Large intestine (tissue), 3 donors: ENCODE measurements around the gene PCAT6. TPM values are rescaled to one million over a fixed set of nuclear protein-coding genes. Genes with fewer than 3 reads are reported as not detected.
"Not testable (repeated sequence)": the region's sequence is repeated elsewhere in the genome, so short reads cannot be mapped to it uniquely, and the experiment has no call there.

Experiments used
- DNase-seq, 2 donors: peaks; one replicate each; pipeline versions ENCODE4 v3.0.0 to v3.0.0-alpha.2; 2013
- H3K27ac ChIP-seq: one replicate; pipeline ENCODE4 v1.5.1; 2013; ENCODE audit warnings: low read length
- H3K27me3 ChIP-seq: 2 replicates; pipeline ENCODE4 v1.6.1; 2013; ENCODE audit warnings: low read length; ENCODE audit not compliant: control insufficient read depth, insufficient read depth
- H3K36me3 ChIP-seq: 2 replicates; pipeline ENCODE4 v1.6.1; 2013; ENCODE audit warnings: low read length; ENCODE audit not compliant: control insufficient read depth, insufficient read depth
- H3K4me1 ChIP-seq: one replicate; pipeline ENCODE4 v1.6.1; 2013; ENCODE audit warnings: low read length; ENCODE audit not compliant: control insufficient read depth, insufficient read depth
- H3K4me3 ChIP-seq: one replicate; pipeline ENCODE4 v1.5.1; 2013; ENCODE audit warnings: low read length
- H3K9me3 ChIP-seq: one replicate; pipeline ENCODE4 v1.6.1; 2013; ENCODE audit warnings: mild to moderate bottlenecking, low read depth, low read length, moderate library complexity; ENCODE audit not compliant: control insufficient read depth
- WGBS: methylation state at CpG from one replicate; pipeline ENCODE4 v1.1.5; 2013; ENCODE audit warnings: low lambda C conversion rate; ENCODE audit not compliant: insufficient coverage; 5-methylcytosine and 5-hydroxymethylcytosine counted together
- polyA plus RNA-seq: library from polyadenylated mRNA; unstranded; fragments of 120-200 nt; gene quantifications from one replicate; pipeline ENCODE4 v1.2.1, GENCODE V29; 2013

PCAT6 gene
- polyA plus RNA-seq, 1 donor: 2.1 TPM

DNA sequence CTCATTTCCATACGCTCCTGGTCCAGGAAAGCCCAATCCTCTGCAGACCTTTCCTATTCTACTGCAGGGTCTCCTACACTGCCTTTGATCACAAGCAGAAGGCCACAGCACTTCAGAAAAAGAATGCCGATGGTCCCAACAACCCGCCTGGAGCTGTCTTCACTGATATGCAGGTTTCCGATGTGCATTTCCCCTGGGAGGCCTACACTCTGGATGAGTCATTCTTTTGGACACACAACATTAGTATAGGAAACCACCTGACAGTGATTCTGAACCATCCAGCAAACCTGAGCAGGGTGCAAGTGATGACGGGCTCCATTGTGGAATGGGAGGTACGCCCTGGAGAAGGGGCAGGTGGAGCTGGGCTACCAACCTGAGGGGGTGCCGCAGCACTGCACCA, 15.0 kb downstream of the PCAT6 start:
- Histone ChIP-seq H3K9me3 (no peaks in the 10 kb centered on the region), H3K27me3 (peaks cover 2% of the 10 kb centered on the region), H3K27ac (no peak overlapping the region), H3K4me3 (no peak overlapping the region), H3K4me1 (no peaks in the 10 kb centered on the region), H3K36me3 (no peaks in the 10 kb centered on the region)
- WGBS: no CpG with 5 or more reads among the region's 7 CpGs
- no peak for DNase-seq

DNA sequence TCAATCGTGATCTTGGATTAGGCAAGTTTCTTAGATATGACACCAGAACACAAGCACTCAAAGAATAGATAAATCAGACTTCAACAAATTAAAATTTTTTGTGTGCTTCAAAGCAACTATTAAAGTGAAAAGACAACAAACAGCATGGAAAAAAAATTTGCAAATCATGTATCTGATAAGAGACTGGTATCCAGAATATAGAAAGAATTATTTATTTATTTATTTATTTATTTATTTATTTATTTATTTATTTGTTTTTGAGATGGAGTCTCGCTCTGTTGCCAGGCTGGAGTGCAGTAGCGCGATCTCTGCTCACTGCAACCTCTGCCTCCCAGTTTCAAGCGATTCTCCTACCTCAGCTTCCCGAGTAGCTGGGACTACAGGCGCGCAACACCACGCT, 18.5 kb downstream of the PCAT6 start:
- H3K9me3 ChIP-seq, H3K27me3 ChIP-seq, H3K36me3 ChIP-seq, H3K4me1 ChIP-seq, H3K4me3 ChIP-seq, H3K27ac ChIP-seq, DNase-seq: not testable (repeated sequence)
- 97% methylated on average over 3 of the region's 9 CpGs for WGBS

DNA sequence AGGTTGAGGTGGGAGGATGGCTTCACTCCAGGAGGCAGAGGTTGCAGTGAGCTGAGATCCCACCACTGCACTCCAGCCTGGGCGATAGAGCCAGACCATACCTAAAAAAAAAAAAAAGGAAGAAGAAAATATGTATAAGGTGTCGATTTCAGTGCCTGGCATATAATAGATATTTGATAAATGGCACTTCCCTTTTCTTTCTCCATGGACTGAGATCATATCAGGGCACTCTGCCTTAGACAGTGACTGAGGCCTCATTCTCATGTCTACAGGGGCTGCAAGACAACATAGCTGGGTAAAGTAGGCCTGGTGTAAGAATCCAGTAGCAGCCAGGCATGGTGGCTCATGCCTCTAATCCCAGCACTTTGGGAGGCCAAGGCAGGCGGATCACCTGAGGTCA, 21.2 kb downstream of the PCAT6 start:
- no peak overlapping the region for H3K4me3 ChIP-seq
- peaks cover under 1% of the 10 kb centered on the region for H3K4me1 ChIP-seq
- DNase-seq: no peak
- H3K36me3 ChIP-seq: no peaks in the 10 kb centered on the region
- WGBS: no CpG with 5 or more reads among the region's 3 CpGs
- no peaks in the 10 kb centered on the region for H3K27me3 ChIP-seq
- H3K9me3 ChIP-seq: no peaks in the 10 kb centered on the region
- no peak overlapping the region for H3K27ac ChIP-seq

DNA sequence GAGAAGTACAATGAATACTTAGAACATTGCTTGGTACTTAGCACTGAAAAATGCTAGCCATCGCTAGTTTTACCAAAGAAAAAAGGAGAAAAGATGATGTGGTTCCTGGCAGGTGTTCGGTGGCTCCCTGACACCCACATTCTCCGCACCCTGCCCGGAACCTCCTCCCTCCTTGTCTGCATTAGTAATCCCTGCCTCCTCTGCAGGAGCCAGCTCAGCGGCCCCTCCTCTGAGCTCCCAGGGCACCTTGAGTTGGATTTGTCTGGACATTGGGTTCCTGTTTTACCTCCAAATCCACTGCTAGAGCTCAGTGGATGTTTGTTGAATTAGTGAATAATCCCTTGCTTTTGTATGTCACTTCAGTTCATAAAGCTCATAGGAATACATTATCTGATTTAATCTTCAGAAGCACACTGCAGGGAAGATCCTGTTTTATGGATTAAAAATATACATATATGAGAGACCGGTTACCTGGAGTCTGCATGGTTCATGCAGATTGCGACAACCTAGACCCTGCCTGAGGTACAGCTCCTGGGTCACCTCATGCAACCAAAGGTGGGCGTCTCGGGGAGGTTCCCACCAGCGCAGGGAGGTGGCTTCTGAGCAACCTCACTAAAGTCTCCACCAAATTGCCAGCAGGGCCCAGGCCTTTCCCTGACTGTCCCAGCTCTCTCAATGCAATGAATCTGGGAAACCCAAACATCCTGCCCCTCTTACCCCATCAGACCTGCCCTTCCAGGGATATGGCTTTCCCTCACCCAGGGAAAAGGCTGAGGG, 24.2 kb downstream of the PCAT6 start:
- Histone ChIP-seq H3K4me1 (peaks cover 3% of the 10 kb centered on the region), H3K36me3 (no peaks in the 10 kb centered on the region), H3K9me3 (no peaks in the 10 kb centered on the region), H3K27me3 (no peaks in the 10 kb centered on the region), H3K4me3 (no peak overlapping the region), H3K27ac (no peak overlapping the region)
- no peak for DNase-seq
- WGBS: no CpG with 5 or more reads among the region's 10 CpGs

DNA sequence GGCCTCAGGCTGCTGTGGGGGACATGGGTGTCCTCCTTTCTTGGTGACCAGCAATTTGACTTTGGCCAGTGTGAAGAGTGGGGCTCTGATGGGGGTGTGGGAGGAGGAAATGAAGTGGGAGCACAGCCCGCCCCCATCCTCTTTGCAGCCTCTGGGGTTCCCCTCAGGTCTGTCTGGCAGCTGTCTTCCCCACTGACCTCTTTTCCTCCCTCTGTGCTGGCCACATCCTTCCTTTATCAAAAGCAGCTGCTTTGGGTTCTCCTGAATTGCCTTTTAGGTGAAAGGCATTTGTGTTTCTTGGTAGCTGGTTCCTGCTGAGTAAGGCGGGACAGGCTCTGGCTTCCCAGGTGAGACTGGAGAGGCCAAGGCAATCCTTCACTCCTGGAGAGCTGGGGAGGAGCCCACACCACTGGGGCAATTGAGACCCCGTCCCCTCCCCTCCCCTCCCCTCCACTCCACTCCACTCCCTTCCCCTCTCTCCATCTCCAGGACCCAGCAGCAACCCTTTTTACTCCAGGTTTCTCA, 24.9 kb downstream of the PCAT6 start:
- H3K4me3 ChIP-seq: no peak overlapping the region
- no peaks in the 10 kb centered on the region for H3K9me3 ChIP-seq
- no CpG with 5 or more reads among the region's 3 CpGs for WGBS
- no peak overlapping the region for H3K27ac ChIP-seq
- no peak for DNase-seq
- H3K36me3 ChIP-seq: no peaks in the 10 kb centered on the region
- H3K4me1 ChIP-seq: peaks cover 3% of the 10 kb centered on the region
- no peaks in the 10 kb centered on the region for H3K27me3 ChIP-seq

DNA sequence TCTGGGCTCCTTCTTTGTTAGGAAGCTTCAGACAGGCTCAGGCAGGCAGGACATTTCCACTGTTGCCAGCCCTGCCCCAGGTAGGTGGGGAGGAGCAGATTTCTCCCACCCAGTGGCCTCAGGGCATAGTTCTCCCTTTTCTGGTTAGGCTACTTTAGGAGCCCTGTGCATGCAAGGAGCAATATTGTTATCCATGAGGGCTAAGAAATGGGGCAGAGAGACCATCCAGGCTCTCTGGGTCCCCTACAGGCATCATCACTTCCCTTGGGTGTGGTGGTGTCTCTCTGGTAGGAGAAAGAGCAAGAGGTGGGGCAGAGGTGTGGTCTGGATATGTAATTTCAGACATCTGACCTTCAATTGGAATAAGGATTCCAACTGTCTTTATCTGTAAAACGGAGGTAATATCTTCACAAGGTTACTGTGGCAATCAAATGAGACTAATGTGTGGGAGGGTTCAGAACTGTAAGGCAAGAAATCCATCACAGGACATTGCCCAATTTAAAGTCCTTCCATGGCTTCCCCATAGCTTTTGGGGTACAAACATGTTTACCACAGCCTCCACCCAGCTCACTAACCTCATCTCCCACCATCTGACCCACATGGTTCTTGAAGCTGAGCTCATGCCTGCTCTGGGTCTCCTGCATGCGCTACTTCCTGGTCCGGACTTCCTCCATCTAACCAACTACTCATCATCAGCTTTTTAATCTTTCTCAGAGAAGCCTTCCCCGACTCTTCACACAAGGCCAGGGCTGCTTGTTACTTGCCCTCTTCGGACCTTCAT, 26.1 kb downstream of the PCAT6 start:
- DNase-seq: no peak
- Histone ChIP-seq H3K4me3 (no peak overlapping the region), H3K9me3 (no peaks in the 10 kb centered on the region), H3K36me3 (no peaks in the 10 kb centered on the region), H3K27ac (no peak overlapping the region), H3K4me1 (peaks cover 3% of the 10 kb centered on the region), H3K27me3 (no peaks in the 10 kb centered on the region)
- WGBS: 70% methylated on average over 5 of the region's 5 CpGs

DNA sequence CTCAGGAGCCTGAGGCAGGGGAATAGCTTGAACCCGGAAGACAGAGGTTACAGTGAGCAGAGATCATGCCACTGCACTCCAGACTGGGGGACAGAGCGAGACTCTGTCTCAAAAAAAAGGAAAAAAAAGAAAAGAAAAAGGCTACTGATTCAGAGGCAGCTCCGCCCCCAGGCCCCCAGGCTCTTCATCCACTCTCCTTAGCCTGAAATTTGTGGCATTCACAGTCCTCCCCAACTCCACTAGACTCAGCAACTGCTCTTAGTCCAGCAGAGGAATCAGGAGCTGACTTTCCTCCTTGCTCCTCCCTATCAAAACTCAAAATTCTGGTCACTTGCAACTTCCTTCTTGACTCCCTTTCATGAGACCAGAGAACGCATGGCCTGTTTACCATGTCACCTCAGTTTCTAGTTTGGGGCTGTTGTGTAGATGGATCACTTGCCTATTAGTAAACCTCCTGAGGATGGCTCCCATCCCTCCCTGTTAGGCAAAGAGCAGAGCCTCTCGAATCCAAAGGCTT, 27.1 kb downstream of the PCAT6 start:
- no peak for DNase-seq
- no peak overlapping the region for H3K27ac ChIP-seq
- no peak overlapping the region for H3K4me3 ChIP-seq
- H3K36me3 ChIP-seq: no peaks in the 10 kb centered on the region
- WGBS: 83% methylated on average over 1 of the region's 5 CpGs
- H3K9me3 ChIP-seq: no peaks in the 10 kb centered on the region
- peaks cover 3% of the 10 kb centered on the region for H3K4me1 ChIP-seq
- H3K27me3 ChIP-seq: no peaks in the 10 kb centered on the region

DNA sequence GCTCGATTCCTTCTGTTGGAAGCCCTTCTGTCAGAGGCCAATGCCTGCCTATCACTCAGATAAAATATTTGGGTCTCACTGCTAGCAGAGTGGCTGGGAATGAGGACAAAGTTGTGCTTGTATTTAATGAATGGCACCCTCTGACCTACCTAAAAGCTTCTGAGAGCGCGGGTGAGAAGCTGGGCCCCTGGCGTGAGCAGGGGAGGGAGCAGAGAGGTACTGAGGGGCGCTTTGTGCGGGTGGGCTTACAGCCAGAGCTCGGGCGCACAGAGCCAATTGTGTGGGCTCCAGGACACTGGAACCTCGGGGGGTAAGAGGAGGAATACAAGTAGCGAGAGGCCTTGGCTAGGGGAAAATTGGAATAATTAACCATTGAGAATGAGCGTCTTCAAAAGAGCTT, 32.3 kb downstream of the PCAT6 start:
- H3K4me3 ChIP-seq: no peak overlapping the region
- no peaks in the 10 kb centered on the region for H3K4me1 ChIP-seq
- 100% methylated on average over 1 of the region's 11 CpGs for WGBS
- no peaks in the 10 kb centered on the region for H3K36me3 ChIP-seq
- no peak overlapping the region for H3K27ac ChIP-seq
- H3K27me3 ChIP-seq: no peaks in the 10 kb centered on the region
- H3K9me3 ChIP-seq: no peaks in the 10 kb centered on the region
- no peak for DNase-seq

DNA sequence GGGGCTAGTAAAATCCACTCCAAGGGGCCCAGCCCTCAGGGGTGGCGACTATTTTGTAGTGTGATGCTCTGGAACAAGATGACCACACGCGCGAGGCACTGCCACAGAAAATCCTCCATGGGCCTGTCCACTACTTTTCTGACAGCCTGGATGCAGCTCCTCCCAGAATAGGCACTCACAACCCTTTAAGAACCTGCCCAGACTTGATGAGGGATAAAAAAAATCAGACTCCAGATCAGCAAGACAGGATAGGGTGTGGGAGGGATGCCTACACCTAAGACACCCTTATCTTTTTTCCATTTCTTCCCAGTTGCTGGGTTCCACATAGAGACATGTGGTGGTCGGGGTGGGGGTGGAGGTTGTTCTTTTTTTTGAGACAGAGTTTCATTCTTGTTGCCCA, 33.5 kb downstream of the PCAT6 start:
- WGBS: no CpG with 5 or more reads among the region's 5 CpGs

DNA sequence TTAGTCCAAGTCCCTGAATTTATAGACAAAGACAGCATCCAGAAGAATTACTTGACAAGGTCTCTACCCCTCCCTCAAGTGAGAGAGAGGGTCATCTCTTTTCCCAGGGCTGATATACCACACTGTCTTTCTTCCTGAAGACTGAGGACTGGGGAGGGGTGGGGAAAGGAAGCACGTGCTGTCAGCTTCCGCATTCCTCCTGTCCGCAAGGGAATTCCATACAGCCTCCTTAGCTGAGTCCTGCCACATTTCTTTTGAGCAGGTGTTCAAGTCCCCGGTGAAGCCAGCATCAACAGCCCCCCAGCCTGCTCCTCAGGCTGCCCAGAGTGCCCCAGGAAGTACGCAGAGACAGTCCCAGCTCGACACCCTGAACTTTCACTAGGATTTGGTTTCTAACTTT, 34.2 kb downstream of the PCAT6 start:
- Histone ChIP-seq H3K4me1 (no peaks in the 10 kb centered on the region), H3K27ac (no peak overlapping the region), H3K9me3 (no peaks in the 10 kb centered on the region), H3K27me3 (no peaks in the 10 kb centered on the region), H3K36me3 (peaks cover 2% of the 10 kb centered on the region), H3K4me3 (no peak overlapping the region)
- no CpG with 5 or more reads among the region's 6 CpGs for WGBS
- DNase-seq: no peak

More for the DNA sequence above, 33.5 kb downstream of the PCAT6 start:
- no peak overlapping the region for H3K27ac ChIP-seq
- no peaks in the 10 kb centered on the region for H3K36me3 ChIP-seq
- no peaks in the 10 kb centered on the region for H3K27me3 ChIP-seq
- no peak overlapping the region for H3K4me3 ChIP-seq
- H3K9me3 ChIP-seq: no peaks in the 10 kb centered on the region
- no peak for DNase-seq
- H3K4me1 ChIP-seq: no peaks in the 10 kb centered on the region
